ENCODE measurements around the gene MEIS2.

The MEIS2 gene

GRCh38 chr15:37014137-37014536 lies 86.2 kb downstream of the MEIS2 start:
- Histone ChIP-seq H3K27ac (ENCODE audit: low read depth in 2 of 2, low read length in 2 of 2) (no peak overlapping the region), H3K36me3 (ENCODE audit: control insufficient read depth in 2 of 2, insufficient read depth in 2 of 2, low read length in 2 of 2) (no peaks in the 10 kb centered on the region), H3K4me1 (ENCODE audit: control insufficient read depth in 2 of 2, insufficient read depth in 2 of 2, low read length in 2 of 2) (no peaks in the 10 kb centered on the region)

GRCh38 chr15:37010595-37010994 lies 89.8 kb downstream of the MEIS2 start:
- Histone ChIP-seq H3K9me3 (ENCODE audit: control insufficient read depth in 2 of 2, low read length in 2 of 2) (no peaks in the 10 kb centered on the region), H3K4me3 (ENCODE audit: low read length in 2 of 2) (no peak overlapping the region), H3K9ac (ENCODE audit: low read depth in 1 of 2, low read length in 2 of 2) (no peak overlapping the region), H3K27me3 (ENCODE audit: control insufficient read depth in 2 of 2, insufficient read depth in 2 of 2, low read length in 2 of 2) (no peaks in the 10 kb centered on the region), H3K27ac (ENCODE audit: low read depth in 2 of 2, low read length in 2 of 2) (no peak overlapping the region), H3K36me3 (ENCODE audit: control insufficient read depth in 2 of 2, insufficient read depth in 2 of 2, low read length in 2 of 2) (no peaks in the 10 kb centered on the region), H3K4me1 (ENCODE audit: control insufficient read depth in 2 of 2, insufficient read depth in 2 of 2, low read length in 2 of 2) (no peaks in the 10 kb centered on the region)

More at GRCh38 chr15:37014137-37014536, 86.2 kb downstream of the MEIS2 start:
- Histone ChIP-seq H3K9me3 (ENCODE audit: control insufficient read depth in 2 of 2, low read length in 2 of 2) (no peaks in the 10 kb centered on the region), H3K4me3 (ENCODE audit: low read length in 2 of 2) (no peak overlapping the region), H3K9ac (ENCODE audit: low read depth in 1 of 2, low read length in 2 of 2) (no peak overlapping the region), H3K27me3 (ENCODE audit: control insufficient read depth in 2 of 2, insufficient read depth in 2 of 2, low read length in 2 of 2) (no peaks in the 10 kb centered on the region)

- no peaks in the 10 kb centered on the region for H3K9me3 ChIP-seq (ENCODE audit: control insufficient read depth in 2 of 2, low read length in 2 of 2)
- H3K27me3 ChIP-seq (ENCODE audit: control insufficient read depth in 2 of 2, insufficient read depth in 2 of 2, low read length in 2 of 2): no peaks in the 10 kb centered on the region
- H3K27ac ChIP-seq (ENCODE audit: low read depth in 2 of 2, low read length in 2 of 2): no peak overlapping the region
- no peaks in the 10 kb centered on the region for H3K4me1 ChIP-seq (ENCODE audit: control insufficient read depth in 2 of 2, insufficient read depth in 2 of 2, low read length in 2 of 2)
- H3K36me3 ChIP-seq (ENCODE audit: control insufficient read depth in 2 of 2, insufficient read depth in 2 of 2, low read length in 2 of 2): no peaks in the 10 kb centered on the region
- H3K4me3 ChIP-seq (ENCODE audit: low read length in 2 of 2): no peak overlapping the region
- no peak overlapping the region for H3K9ac ChIP-seq (ENCODE audit: low read depth in 1 of 2, low read length in 2 of 2)
These were observed 91.1 kb downstream of the MEIS2 start for GRCh38 chr15:37009288-37009687.

GRCh38 chr15:37008205-37008604 lies 92.1 kb downstream of the MEIS2 start:
- no peak overlapping the region for H3K27ac ChIP-seq (ENCODE audit: low read depth in 2 of 2, low read length in 2 of 2)
- H3K4me1 ChIP-seq (ENCODE audit: control insufficient read depth in 2 of 2, insufficient read depth in 2 of 2, low read length in 2 of 2): no peaks in the 10 kb centered on the region
- no peaks in the 10 kb centered on the region for H3K36me3 ChIP-seq (ENCODE audit: control insufficient read depth in 2 of 2, insufficient read depth in 2 of 2, low read length in 2 of 2)
- no peaks in the 10 kb centered on the region for H3K27me3 ChIP-seq (ENCODE audit: control insufficient read depth in 2 of 2, insufficient read depth in 2 of 2, low read length in 2 of 2)
- H3K9me3 ChIP-seq (ENCODE audit: control insufficient read depth in 2 of 2, low read length in 2 of 2): no peaks in the 10 kb centered on the region
- H3K4me3 ChIP-seq (ENCODE audit: low read length in 2 of 2): no peak overlapping the region
- no peak overlapping the region for H3K9ac ChIP-seq (ENCODE audit: low read depth in 1 of 2, low read length in 2 of 2)

GRCh38 chr15:37007301-37007700 lies 93.0 kb downstream of the MEIS2 start:
- Histone ChIP-seq H3K9me3 (ENCODE audit: control insufficient read depth in 2 of 2, low read length in 2 of 2) (no peaks in the 10 kb centered on the region), H3K4me1 (ENCODE audit: control insufficient read depth in 2 of 2, insufficient read depth in 2 of 2, low read length in 2 of 2) (no peaks in the 10 kb centered on the region), H3K36me3 (ENCODE audit: control insufficient read depth in 2 of 2, insufficient read depth in 2 of 2, low read length in 2 of 2) (no peaks in the 10 kb centered on the region), H3K27ac (ENCODE audit: low read depth in 2 of 2, low read length in 2 of 2) (no peak overlapping the region), H3K9ac (ENCODE audit: low read depth in 1 of 2, low read length in 2 of 2) (no peak overlapping the region), H3K27me3 (ENCODE audit: control insufficient read depth in 2 of 2, insufficient read depth in 2 of 2, low read length in 2 of 2) (no peaks in the 10 kb centered on the region), H3K4me3 (ENCODE audit: low read length in 2 of 2) (no peak overlapping the region)

- H3K9ac ChIP-seq (ENCODE audit: low read depth in 1 of 2, low read length in 2 of 2): no peak overlapping the region
- no peaks in the 10 kb centered on the region for H3K9me3 ChIP-seq (ENCODE audit: control insufficient read depth in 2 of 2, low read length in 2 of 2)
- no peaks in the 10 kb centered on the region for H3K27me3 ChIP-seq (ENCODE audit: control insufficient read depth in 2 of 2, insufficient read depth in 2 of 2, low read length in 2 of 2)
- no peak overlapping the region for H3K4me3 ChIP-seq (ENCODE audit: low read length in 2 of 2)
- no peaks in the 10 kb centered on the region for H3K4me1 ChIP-seq (ENCODE audit: control insufficient read depth in 2 of 2, insufficient read depth in 2 of 2, low read length in 2 of 2)
- H3K27ac ChIP-seq (ENCODE audit: low read depth in 2 of 2, low read length in 2 of 2): no peak overlapping the region
- no peaks in the 10 kb centered on the region for H3K36me3 ChIP-seq (ENCODE audit: control insufficient read depth in 2 of 2, insufficient read depth in 2 of 2, low read length in 2 of 2)
These were observed 95.2 kb downstream of the MEIS2 start for GRCh38 chr15:37004981-37005735.

- Histone ChIP-seq H3K4me3 (ENCODE audit: low read length in 2 of 2) (no peak overlapping the region), H3K9ac (ENCODE audit: low read depth in 1 of 2, low read length in 2 of 2) (no peak overlapping the region), H3K27me3 (ENCODE audit: control insufficient read depth in 2 of 2, insufficient read depth in 2 of 2, low read length in 2 of 2) (no peaks in the 10 kb centered on the region), H3K36me3 (ENCODE audit: control insufficient read depth in 2 of 2, insufficient read depth in 2 of 2, low read length in 2 of 2) (no peaks in the 10 kb centered on the region), H3K9me3 (ENCODE audit: control insufficient read depth in 2 of 2, low read length in 2 of 2) (no peaks in the 10 kb centered on the region), H3K4me1 (ENCODE audit: control insufficient read depth in 2 of 2, insufficient read depth in 2 of 2, low read length in 2 of 2) (no peaks in the 10 kb centered on the region), H3K27ac (ENCODE audit: low read depth in 2 of 2, low read length in 2 of 2) (no peak overlapping the region)
These were observed 95.9 kb downstream of the MEIS2 start for GRCh38 chr15:37004373-37004869.

GRCh38 chr15:37002041-37002672 lies 98.2 kb downstream of the MEIS2 start:
- Histone ChIP-seq H3K27me3 (ENCODE audit: control insufficient read depth in 2 of 2, insufficient read depth in 2 of 2, low read length in 2 of 2) (no peaks in the 10 kb centered on the region), H3K9ac (ENCODE audit: low read depth in 1 of 2, low read length in 2 of 2) (no peak overlapping the region), H3K4me1 (ENCODE audit: control insufficient read depth in 2 of 2, insufficient read depth in 2 of 2, low read length in 2 of 2) (no peaks in the 10 kb centered on the region), H3K9me3 (ENCODE audit: control insufficient read depth in 2 of 2, low read length in 2 of 2) (no peaks in the 10 kb centered on the region), H3K36me3 (ENCODE audit: control insufficient read depth in 2 of 2, insufficient read depth in 2 of 2, low read length in 2 of 2) (no peaks in the 10 kb centered on the region), H3K27ac (ENCODE audit: low read depth in 2 of 2, low read length in 2 of 2) (no peak overlapping the region), H3K4me3 (ENCODE audit: low read length in 2 of 2) (no peak overlapping the region)

GRCh38 chr15:37001417-37001816 lies 98.9 kb downstream of the MEIS2 start:
- H3K4me1 ChIP-seq (ENCODE audit: control insufficient read depth in 2 of 2, insufficient read depth in 2 of 2, low read length in 2 of 2): no peaks in the 10 kb centered on the region
- H3K9me3 ChIP-seq (ENCODE audit: control insufficient read depth in 2 of 2, low read length in 2 of 2): no peaks in the 10 kb centered on the region
- no peaks in the 10 kb centered on the region for H3K36me3 ChIP-seq (ENCODE audit: control insufficient read depth in 2 of 2, insufficient read depth in 2 of 2, low read length in 2 of 2)
- H3K27ac ChIP-seq (ENCODE audit: low read depth in 2 of 2, low read length in 2 of 2): no peak overlapping the region
- H3K9ac ChIP-seq (ENCODE audit: low read depth in 1 of 2, low read length in 2 of 2): no peak overlapping the region
- H3K4me3 ChIP-seq (ENCODE audit: low read length in 2 of 2): no peak overlapping the region
- no peaks in the 10 kb centered on the region for H3K27me3 ChIP-seq (ENCODE audit: control insufficient read depth in 2 of 2, insufficient read depth in 2 of 2, low read length in 2 of 2)

GRCh38 chr15:36999778-37000177 lies 100.6 kb downstream of the MEIS2 start:
- H3K4me1 ChIP-seq (ENCODE audit: control insufficient read depth in 2 of 2, insufficient read depth in 2 of 2, low read length in 2 of 2): no peaks in the 10 kb centered on the region
- no peak overlapping the region for H3K27ac ChIP-seq (ENCODE audit: low read depth in 2 of 2, low read length in 2 of 2)
- no peaks in the 10 kb centered on the region for H3K36me3 ChIP-seq (ENCODE audit: control insufficient read depth in 2 of 2, insufficient read depth in 2 of 2, low read length in 2 of 2)
- no peaks in the 10 kb centered on the region for H3K27me3 ChIP-seq (ENCODE audit: control insufficient read depth in 2 of 2, insufficient read depth in 2 of 2, low read length in 2 of 2)
- no peak overlapping the region for H3K9ac ChIP-seq (ENCODE audit: low read depth in 1 of 2, low read length in 2 of 2)
- no peaks in the 10 kb centered on the region for H3K9me3 ChIP-seq (ENCODE audit: control insufficient read depth in 2 of 2, low read length in 2 of 2)
- no peak overlapping the region for H3K4me3 ChIP-seq (ENCODE audit: low read length in 2 of 2)
